ENCODE measurements around the gene RASSF8. TPM values are rescaled to one million over a fixed set of nuclear protein-coding genes. Genes with fewer than 3 reads are reported as not detected.

RASSF8 gene
- 27.1 and 35.3 TPM in 2 replicates for total RNA-seq

- Histone ChIP-seq H3K27me3 (ENCODE audit: control insufficient read depth, insufficient read depth, low read length) (no peaks in the 10 kb centered on the region), H3K36me3 (ENCODE audit: control insufficient read depth, insufficient read depth, low read length) (no peaks in the 10 kb centered on the region), H3K4me3 (ENCODE audit: low read depth, low read length) (peak within 1 kb of the TSS; percentile 83)
- no peak for DNase-seq (ENCODE audit: low read depth)
- TF ChIP-seq CTCF (IDR thresholded peaks at IDR 0.05; ENCODE audit: insufficient read depth, low read length, poor library complexity, severe bottlenecking), result no peak
Measured at GRCh38 chr12:25958428-25959070, at the start of gene RASSF8. RASSF8 (plus strand) TSS chr12:25958682; CDS start chr12:26055344, 96,662 bp downstream.

- Histone ChIP-seq H3K27me3 (ENCODE audit: control insufficient read depth, insufficient read depth, low read length) (no peaks in the 10 kb centered on the region), H3K36me3 (ENCODE audit: control insufficient read depth, insufficient read depth, low read length) (no peaks in the 10 kb centered on the region), H3K4me3 (ENCODE audit: low read depth, low read length) (no peak overlapping the region)
- no peak for DNase-seq (ENCODE audit: low read depth)
- TF ChIP-seq CTCF (IDR thresholded peaks at IDR 0.05; ENCODE audit: insufficient read depth, low read length, poor library complexity, severe bottlenecking), result no peak
Measured at GRCh38 chr12:25914551-25914950, 43.9 kb upstream of the RASSF8 start.

GRCh38 chr12:25924491-25925001 lies 33.9 kb upstream of the RASSF8 start:
- no peak overlapping the region for H3K4me3 ChIP-seq (ENCODE audit: low read depth, low read length)
- no peaks in the 10 kb centered on the region for H3K36me3 ChIP-seq (ENCODE audit: control insufficient read depth, insufficient read depth, low read length)
- H3K27me3 ChIP-seq (ENCODE audit: control insufficient read depth, insufficient read depth, low read length), result no peaks in the 10 kb centered on the region
- DNase-seq (ENCODE audit: low read depth), result no peak
- TF ChIP-seq CTCF (IDR thresholded peaks at IDR 0.05; ENCODE audit: insufficient read depth, low read length, poor library complexity, severe bottlenecking), result no peak

- H3K36me3 ChIP-seq (ENCODE audit: control insufficient read depth, insufficient read depth, low read length), result no peaks in the 10 kb centered on the region
- TF ChIP-seq CTCF (IDR thresholded peaks at IDR 0.05; ENCODE audit: insufficient read depth, low read length, poor library complexity, severe bottlenecking), result no peak
- no peak overlapping the region for H3K4me3 ChIP-seq (ENCODE audit: low read depth, low read length)
- no peaks in the 10 kb centered on the region for H3K27me3 ChIP-seq (ENCODE audit: control insufficient read depth, insufficient read depth, low read length)
- DNase-seq (ENCODE audit: low read depth), result no peak
Measured at GRCh38 chr12:25925064-25925463, 33.4 kb upstream of the RASSF8 start.

GRCh38 chr12:25926536-25926935 lies 31.9 kb upstream of the RASSF8 start:
- no peak for TF ChIP-seq CTCF (IDR thresholded peaks at IDR 0.05; ENCODE audit: insufficient read depth, low read length, poor library complexity, severe bottlenecking)
- H3K36me3 ChIP-seq (ENCODE audit: control insufficient read depth, insufficient read depth, low read length), result no peaks in the 10 kb centered on the region
- H3K27me3 ChIP-seq (ENCODE audit: control insufficient read depth, insufficient read depth, low read length), result no peaks in the 10 kb centered on the region
- no peak overlapping the region for H3K4me3 ChIP-seq (ENCODE audit: low read depth, low read length)
- DNase-seq (ENCODE audit: low read depth), result no peak

GRCh38 chr12:25929142-25929541 lies 29.3 kb upstream of the RASSF8 start:
- no peak for DNase-seq (ENCODE audit: low read depth)
- H3K36me3 ChIP-seq (ENCODE audit: control insufficient read depth, insufficient read depth, low read length), result no peaks in the 10 kb centered on the region
- H3K4me3 ChIP-seq (ENCODE audit: low read depth, low read length), result no peak overlapping the region
- H3K27me3 ChIP-seq (ENCODE audit: control insufficient read depth, insufficient read depth, low read length), result no peaks in the 10 kb centered on the region
- TF ChIP-seq CTCF (IDR thresholded peaks at IDR 0.05; ENCODE audit: insufficient read depth, low read length, poor library complexity, severe bottlenecking), result no peak
